K562 (cell line): ENCODE data around the gene ZKSCAN1. TPM values are rescaled to one million over a fixed set of nuclear protein-coding genes. Genes with fewer than 3 reads are reported as not detected.

Source experiments
- ASH1L ChIP-seq: fragments of 450-650 bp; IDR thresholded peaks from 2 replicates; pipeline ENCODE4 v1.6.1; 2018; ENCODE audit warnings: borderline replicate concordance, mild to moderate bottlenecking, low read depth; ENCODE audit not compliant: partially characterized antibody
- C11orf30 ChIP-seq: fragments of 450-650 bp; IDR thresholded peaks from 2 replicates; pipeline ENCODE4 v1.6.1; 2016; ENCODE audit warnings: low read depth, mild to moderate bottlenecking
- CBFB ChIP-seq: sonication (generic); formaldehyde crosslinking; IDR thresholded peaks from 2 replicates; pipeline ENCODE4 v1.4.0; 2020; ENCODE audit warnings: mild to moderate bottlenecking, missing genetic modification reagents
- CBX2 ChIP-seq: fragments of 200-600 bp; sonication (generic); IDR thresholded peaks from one replicate; pipeline ENCODE4 v1.6.1; 2012; ENCODE audit warnings: mild to moderate bottlenecking, low read length, inconsistent platforms; ENCODE audit not compliant: insufficient read depth, poor library complexity, severe bottlenecking
- CTCF ChIP-seq, 3 experiments: IDR thresholded peaks in 2 of 3; conservative IDR thresholded peaks in 1 of 3; 2 replicates each; pipeline ENCODE4 v1.5.1; 2011 to 2012; ENCODE audit warnings: low read length in 3 of 3, mild to moderate bottlenecking in 3 of 3, control low read depth in 2 of 3, improper control_type of control experiment in 1 of 3, inconsistent platforms in 1 of 3, low read depth in 1 of 3, mixed read lengths in 1 of 3, moderate library complexity in 1 of 3; ENCODE audit not compliant: insufficient read depth in 2 of 3
- ESRRB ChIP-seq: fragments of 250-450 bp; sonication (Bioruptor Pico); IDR thresholded peaks from 2 replicates; pipeline ENCODE4 v1.5.0; 2020; ENCODE audit warnings: mild to moderate bottlenecking, moderate library complexity, borderline replicate concordance
- EZH2 ChIP-seq: IDR thresholded peaks from 2 replicates; pipeline ENCODE4 v1.6.1; 2012; ENCODE audit warnings: low read depth, mild to moderate bottlenecking, inconsistent platforms, low read length, borderline replicate concordance
- FOS ChIP-seq: IDR thresholded peaks from 3 replicates; pipeline ENCODE4 v1.6.1; 2011; ENCODE audit not compliant: insufficient read length; ENCODE audit errors: extremely low read depth
- HDGF ChIP-seq: fragments of 450-650 bp; IDR thresholded peaks from 2 replicates; pipeline ENCODE4 v1.6.1; 2016
- NCOA4 ChIP-seq: fragments of 450-650 bp; IDR thresholded peaks from 2 replicates; pipeline ENCODE4 v1.6.1; 2018; ENCODE audit warnings: mild to moderate bottlenecking; ENCODE audit not compliant: partially characterized antibody
- PML ChIP-seq: IDR thresholded peaks from 2 replicates; pipeline ENCODE4 v1.6.1; 2012; ENCODE audit warnings: low read length, inconsistent platforms
- RBM22 ChIP-seq: fragments of 200-400 bp; formaldehyde crosslinking; IDR thresholded peaks from 2 replicates; pipeline ENCODE4 v1.6.1; 2018; ENCODE audit warnings: low read length, low read depth; ENCODE audit not compliant: poor library complexity, severe bottlenecking
- SLC30A9 ChIP-seq: fragments of 250-450 bp; sonication (Bioruptor Pico); IDR thresholded peaks from 2 replicates; pipeline ENCODE4 v1.8.0; 2022; ENCODE audit warnings: mild to moderate bottlenecking, moderate library complexity
- SP2 ChIP-seq: IDR thresholded peaks from 2 replicates; pipeline ENCODE4 v1.6.1; 2011; ENCODE audit warnings: mild to moderate bottlenecking, low read depth, low read length, moderate library complexity; ENCODE audit not compliant: poor library complexity, severe bottlenecking; ENCODE audit errors: extremely low read depth
- SRSF9 ChIP-seq: fragments of 200-400 bp; formaldehyde crosslinking; IDR thresholded peaks from 2 replicates; pipeline ENCODE4 v1.6.1; 2017; ENCODE audit warnings: low read depth, low read length, borderline replicate concordance
- SUPT5H ChIP-seq: fragments of 450-650 bp; IDR thresholded peaks from 2 replicates; pipeline ENCODE4 v1.6.1; 2016
- TAL1 ChIP-seq: fragments of 450-650 bp; IDR thresholded peaks from 2 replicates; pipeline ENCODE4 v1.6.1; 2016; ENCODE audit warnings: mild to moderate bottlenecking
- UBTF ChIP-seq, 2 experiments: IDR thresholded peaks; 2 replicates each; pipeline ENCODE4 v1.6.1; 2012; ENCODE audit warnings: improper control_type of control experiment in 2 of 2, low read depth in 2 of 2, low read length in 2 of 2, borderline replicate concordance in 1 of 2
- ZBTB26 ChIP-seq: fragments of 450-650 bp; formaldehyde crosslinking; IDR thresholded peaks from 2 replicates; pipeline ENCODE4 v1.4.0; 2022; ENCODE audit warnings: missing genetic modification characterization
- ZNF175 ChIP-seq: fragments of 200-800 bp; sonication (Bioruptor generic); IDR thresholded peaks from 2 replicates; pipeline ENCODE4 v1.6.1; 2016; ENCODE audit warnings: low read depth, mild to moderate bottlenecking, missing genetic modification characterization, missing compliant biosample characterization
- ZNF408 ChIP-seq: fragments of 250-450 bp; sonication (Bioruptor Pico); IDR thresholded peaks from 2 replicates; pipeline ENCODE4 v1.4.0; 2020; ENCODE audit warnings: low read depth, mild to moderate bottlenecking, moderate library complexity
- ZNF740 ChIP-seq, 3 experiments: fragments of 200-800 bp in 1 of 3; sonication (Bioruptor generic) in 1 of 3; sonication (generic) in 1 of 3; formaldehyde crosslinking in 1 of 3; IDR thresholded peaks; 2 replicates each; pipeline versions ENCODE4 v1.6.1 to v1.8.0; 2016 to 2022; ENCODE audit warnings: mild to moderate bottlenecking in 2 of 3, missing compliant biosample characterization in 2 of 3, missing genetic modification characterization in 2 of 3, missing genetic modification reagents in 1 of 3
- polyA plus RNA-seq, 8 experiments: library from polyadenylated mRNA; depleted of rRNA in 4 of 8; stranded (reverse) in 5 of 8; unstranded in 3 of 8; fragments of >200 nt; fragmentation: Nextera tagmentation in 2 of 8; fragmentation: Illumina TruSeq in 1 of 8; extraction: Ambion mirVana in 2 of 8; extraction: Trizol in 1 of 8; gene quantifications; 2 replicates each; pipeline versions ENCODE4 v1.2.1 to v1.2.3, GENCODE V29; 2011 to 2014; ENCODE audit warnings: inconsistent platforms in 1 of 8, missing spikeins in 1 of 8
- total RNA-seq, 7 experiments: library from RNA; depleted of rRNA in 6 of 7; stranded (reverse); fragments of >200 nt in 6 of 7; fragmentation: Illumina TruSeq in 2 of 7; extraction: Trizol in 2 of 7; gene quantifications; 2 replicates each; pipeline versions ENCODE4 v1.2.1 to v1.2.3, GENCODE V29; 2011 to 2021; ENCODE audit warnings: low replicate concordance in 1 of 7

Gene ZKSCAN1
- total and polyA plus RNA-seq, 9 of the 15 experiments (the other 6 are each of a cell fraction or from before 2014, with no cell fraction given): 5.3 to 43.0 (median 23.2) TPM

GRCh38 chr7:100081535-100082102 lies 66.2 kb downstream of the ZKSCAN1 start, which contains the start of gene ZNF3 (continued):
- TF ChIP-seq TAL1 (no peak), ESRRB (CRISPR knock-in tag) (0 out of 2 replicates have a peak, but pooled peaks have one; percentile 53), NCOA4 (no peak), ZNF408 (CRISPR knock-in tag) (no peak), UBTF (IDR thresholded peaks at IDR 0.05; ENCODE audit: borderline replicate concordance in 1 of 2, low read depth in 2 of 2, low read length in 2 of 2) (peak; percentile 49 to 90; a peak in 3 of 4 replicates), ASH1L (no peak), CBFB (CRISPR knock-in tag) (peak; percentile 81; the same call in 1 of the 2 replicates), FOS (no peak), EZH2 (no peak), SRSF9 (no peak), CTCF (IDR thresholded peaks at IDR 0.05 in 2 of 3, conservative IDR thresholded peaks at IDR 0.05 in 1 of 3; ENCODE audit: insufficient read depth in 2 of 3, low read depth in 1 of 3, low read length in 3 of 3) (peak; percentile 94 to 96 (median 95)), ZBTB26 (no peak), SLC30A9 (CRISPR knock-in tag) (no peak), RBM22 (peak; percentile 93), HDGF (no peak), SP2 (peak; percentile 98), CBX2 (no peak), PML (peak; percentile 74), C11orf30 (peak; percentile 100), ZNF175 (CRISPR knock-in tag) (no peak), ZNF740 (CRISPR knock-in tag; IDR thresholded peaks at IDR 0.05) (peak; percentile 74; the same call in 1 of the 2 replicates), ZNF740 (tag; IDR thresholded peaks at IDR 0.05) (peak in 1 of 2 experiments; percentile 63; a peak in 1 of 4 replicates), SUPT5H (peak; percentile 86)
